ENCODE results near the gene PXK.

PXK gene

DNA sequence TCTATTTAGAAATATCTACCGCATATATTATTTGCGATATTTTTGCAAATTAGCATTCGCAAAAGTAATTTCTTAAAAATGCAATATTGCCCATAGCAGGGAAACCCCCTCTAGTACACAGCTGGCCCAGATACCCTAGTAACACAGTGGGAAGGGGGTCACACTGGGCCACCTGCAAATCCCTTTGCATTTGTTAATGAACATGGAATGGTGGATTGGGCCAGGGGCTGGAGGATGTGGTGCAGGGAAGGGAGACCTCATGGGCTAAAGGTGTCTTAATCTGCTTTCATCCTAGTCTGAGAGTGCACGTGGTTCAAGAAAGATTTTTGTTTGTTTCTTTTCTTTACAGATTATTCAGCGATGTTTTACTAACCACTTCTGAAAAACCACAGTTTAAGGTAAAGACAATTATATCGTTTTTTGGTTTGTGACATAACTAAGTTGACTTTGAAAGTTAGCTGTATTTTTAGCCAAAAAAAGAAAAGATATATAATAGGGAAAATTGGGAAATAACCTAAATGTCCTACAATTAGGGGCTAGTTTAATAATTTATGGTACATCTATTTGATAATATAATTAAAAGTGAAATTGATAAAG, 70.9 kb downstream of the PXK start:
- Histone ChIP-seq H3K4me3 (no peak overlapping the region), H3K27ac (no peak overlapping the region)
- no peak for TF ChIP-seq CTCF (IDR thresholded peaks at IDR 0.05)
- no peak for DNase-seq (ENCODE audit: low spot score)

GRCh38 chr3:58404396-58404795, 71.7 kb downstream of the PXK start:
- TF ChIP-seq CTCF (IDR thresholded peaks at IDR 0.05) = no peak
- no peak for DNase-seq (ENCODE audit: low spot score)
- H3K4me3 ChIP-seq = no peak overlapping the region
- no peak overlapping the region for H3K27ac ChIP-seq

GRCh38 chr3:58408906-58409305, 76.2 kb downstream of the PXK start:
- Histone ChIP-seq H3K4me3 (no peak overlapping the region), H3K27ac (no peak overlapping the region)
- DNase-seq (ENCODE audit: low spot score) = no peak
- no peak for TF ChIP-seq CTCF (IDR thresholded peaks at IDR 0.05)

GRCh38 chr3:58409663-58410062, 77.0 kb downstream of the PXK start:
- H3K27ac ChIP-seq = no peak overlapping the region
- no peak overlapping the region for H3K4me3 ChIP-seq
- DNase-seq (ENCODE audit: low spot score) = no peak
- TF ChIP-seq CTCF (IDR thresholded peaks at IDR 0.05) = no peak

- DNase-seq (ENCODE audit: low spot score) = no peak
- TF ChIP-seq CTCF (IDR thresholded peaks at IDR 0.05) = no peak
- Histone ChIP-seq H3K4me3 (no peak overlapping the region), H3K27ac (no peak overlapping the region)
Observed at GRCh38 chr3:58411036-58411435, 78.3 kb downstream of the PXK start.

DNA sequence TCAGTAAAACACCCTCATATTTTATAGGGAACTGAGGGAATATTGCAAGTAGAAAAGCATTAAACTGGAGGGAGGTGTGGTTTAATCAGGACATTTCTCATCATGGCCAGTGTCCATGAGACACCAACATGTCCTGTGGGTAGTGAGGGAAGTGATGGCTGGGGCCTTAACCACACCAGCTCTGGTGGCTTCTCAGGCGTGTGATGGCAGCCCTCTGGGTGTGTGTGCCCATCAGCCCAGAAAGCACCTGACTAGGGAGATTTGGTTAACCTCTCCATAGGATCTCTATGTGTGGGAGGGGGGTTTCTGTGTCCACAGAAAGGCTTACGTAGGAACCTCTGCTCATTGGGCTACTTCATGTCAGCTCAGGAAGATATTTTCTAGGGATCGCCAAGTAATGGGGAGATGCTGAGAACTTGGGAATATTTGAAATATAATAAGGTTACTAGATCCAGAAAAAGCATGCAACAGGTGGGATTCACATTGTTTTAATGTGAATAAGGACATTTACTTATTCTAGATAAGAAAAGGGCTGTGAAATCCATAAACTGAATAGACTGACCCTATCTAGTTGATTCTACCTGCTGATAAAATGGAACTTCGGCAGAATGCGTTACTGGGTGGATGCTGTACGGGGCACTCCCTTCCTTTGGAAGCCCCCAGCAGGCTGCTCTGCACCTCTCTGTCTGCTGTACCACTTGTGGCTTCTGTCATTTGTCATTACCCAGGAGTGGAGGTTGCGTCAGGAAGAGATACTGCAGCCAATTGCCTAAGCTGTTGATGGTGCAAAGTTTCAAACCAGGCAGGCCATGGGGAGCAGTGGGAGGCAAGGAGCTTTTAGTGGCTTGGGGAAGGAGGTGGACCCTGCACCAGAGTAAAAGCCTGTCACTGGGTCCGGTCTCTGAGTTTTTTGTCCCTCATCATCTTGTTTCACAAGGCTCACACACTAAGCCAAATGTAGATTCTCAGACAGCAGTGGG, 79.4 kb downstream of the PXK start:
- no peak overlapping the region for H3K27ac ChIP-seq
- H3K4me3 ChIP-seq = no peak overlapping the region
- no peak for TF ChIP-seq CTCF (IDR thresholded peaks at IDR 0.05)
- DNase-seq (ENCODE audit: low spot score) = no peak
